Lower lobe of right lung (tissue), 2 donors: Measurements from ENCODE around the gene LRRC59. TPM values are rescaled to one million over a fixed set of nuclear protein-coding genes. Genes with fewer than 3 reads are reported as not detected.
"Not testable (repeated sequence)": the region's sequence is repeated elsewhere in the genome, so short reads cannot be mapped to it uniquely, and the experiment has no call there.

ENCODE experiments used
- ATAC-seq, 2 donors: fragments of 200-7000 bp; cut with Tn5 transposase; one replicate each; pipeline ENCODE4 v1.9.1; 2020 to 2022; ENCODE audit warnings: mild to moderate bottlenecking in 2 of 2, moderate library complexity in 2 of 2
- DNase-seq: peaks from one replicate; pipeline ENCODE4 v3.0.0-alpha.2; 2020
- H3K27ac ChIP-seq: fragments of 200-600 bp; one replicate; pipeline ENCODE4 v1.8.0; 2022
- H3K27me3 ChIP-seq: fragments of 200-600 bp; one replicate; pipeline ENCODE4 v1.8.0; 2022; ENCODE audit warnings: low read depth
- H3K36me3 ChIP-seq: fragments of 200-600 bp; one replicate; pipeline ENCODE4 v1.8.0; 2022; ENCODE audit warnings: mild to moderate bottlenecking
- H3K4me1 ChIP-seq: fragments of 200-600 bp; one replicate; pipeline ENCODE4 v1.8.0; 2022
- H3K4me3 ChIP-seq: fragments of 200-600 bp; one replicate; pipeline ENCODE4 v1.8.0; 2022; ENCODE audit warnings: mild to moderate bottlenecking
- H3K9me3 ChIP-seq: fragments of 200-600 bp; one replicate; pipeline ENCODE4 v1.8.0; 2022
- intact Hi-C: fragments of 100-400 bp; cut with DNase I; formaldehyde crosslinking; loops from one replicate; pipeline ENCODE4 v1.11.0; 2022
- total RNA-seq: library from RNA; stranded (reverse); fragmentation: NEBNext Ultra II Directional; extraction: Animal tissue kit (Norgen Biotek cat#: 25700); gene quantifications from one replicate; pipeline ENCODE4 v1.2.1, GENCODE V29; 2021
- TF ChIP-seq, protein P1 (sequence below): fragments of 200-600 bp; IDR thresholded peaks from one replicate; pipeline ENCODE4 v1.8.0; 2022; ENCODE audit warnings: antibody characterized with exemption, mild to moderate bottlenecking
- donor health status: DM: no; HTN: yes; CAD: no; lungs with severe emphysema.

LRRC59 gene
- total RNA-seq, 1 donor from 2014 or later, result 55.5 TPM

DNA sequence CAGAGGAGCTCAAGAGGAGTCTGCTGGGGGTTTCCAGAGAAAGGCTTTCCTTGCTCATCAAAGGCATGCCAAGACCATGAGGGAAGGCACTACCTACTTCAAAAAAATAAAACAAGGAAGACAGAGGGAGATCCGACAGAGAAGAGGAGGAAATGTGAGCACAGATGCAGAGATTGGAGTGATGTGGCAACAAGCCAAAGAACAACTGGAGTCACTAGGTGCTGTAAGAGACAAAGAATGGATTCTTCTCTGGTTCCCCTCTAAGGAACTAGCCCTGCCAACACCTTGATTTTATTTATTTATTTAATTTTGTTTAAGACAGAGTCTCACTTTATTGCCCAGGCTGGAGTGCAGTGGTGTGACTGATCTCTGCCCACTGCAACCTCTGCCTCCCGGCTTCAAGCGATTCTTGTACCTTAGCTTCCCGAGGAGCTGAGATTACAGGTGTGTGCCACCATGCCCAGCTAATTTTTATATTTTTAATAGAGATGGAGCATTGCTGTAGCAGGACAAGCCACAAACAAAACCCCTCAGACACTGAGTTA, 14.9 kb upstream of the LRRC59 start:
- H3K9me3 ChIP-seq, result no peaks in the 10 kb centered on the region
- no peaks in the 10 kb centered on the region for H3K36me3 ChIP-seq
- no peaks in the 10 kb centered on the region for H3K27me3 ChIP-seq
- intact Hi-C loops, result no loop called here
- H3K4me1 ChIP-seq, result no peaks in the 10 kb centered on the region
- H3K4me3 ChIP-seq, result no peak overlapping the region
- no peak for DNase-seq
- TF ChIP-seq, protein P1, sequence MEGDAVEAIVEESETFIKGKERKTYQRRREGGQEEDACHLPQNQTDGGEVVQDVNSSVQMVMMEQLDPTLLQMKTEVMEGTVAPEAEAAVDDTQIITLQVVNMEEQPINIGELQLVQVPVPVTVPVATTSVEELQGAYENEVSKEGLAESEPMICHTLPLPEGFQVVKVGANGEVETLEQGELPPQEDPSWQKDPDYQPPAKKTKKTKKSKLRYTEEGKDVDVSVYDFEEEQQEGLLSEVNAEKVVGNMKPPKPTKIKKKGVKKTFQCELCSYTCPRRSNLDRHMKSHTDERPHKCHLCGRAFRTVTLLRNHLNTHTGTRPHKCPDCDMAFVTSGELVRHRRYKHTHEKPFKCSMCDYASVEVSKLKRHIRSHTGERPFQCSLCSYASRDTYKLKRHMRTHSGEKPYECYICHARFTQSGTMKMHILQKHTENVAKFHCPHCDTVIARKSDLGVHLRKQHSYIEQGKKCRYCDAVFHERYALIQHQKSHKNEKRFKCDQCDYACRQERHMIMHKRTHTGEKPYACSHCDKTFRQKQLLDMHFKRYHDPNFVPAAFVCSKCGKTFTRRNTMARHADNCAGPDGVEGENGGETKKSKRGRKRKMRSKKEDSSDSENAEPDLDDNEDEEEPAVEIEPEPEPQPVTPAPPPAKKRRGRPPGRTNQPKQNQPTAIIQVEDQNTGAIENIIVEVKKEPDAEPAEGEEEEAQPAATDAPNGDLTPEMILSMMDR, result no peak
- no peak for ATAC-seq
- H3K27ac ChIP-seq, result no peak overlapping the region

DNA sequence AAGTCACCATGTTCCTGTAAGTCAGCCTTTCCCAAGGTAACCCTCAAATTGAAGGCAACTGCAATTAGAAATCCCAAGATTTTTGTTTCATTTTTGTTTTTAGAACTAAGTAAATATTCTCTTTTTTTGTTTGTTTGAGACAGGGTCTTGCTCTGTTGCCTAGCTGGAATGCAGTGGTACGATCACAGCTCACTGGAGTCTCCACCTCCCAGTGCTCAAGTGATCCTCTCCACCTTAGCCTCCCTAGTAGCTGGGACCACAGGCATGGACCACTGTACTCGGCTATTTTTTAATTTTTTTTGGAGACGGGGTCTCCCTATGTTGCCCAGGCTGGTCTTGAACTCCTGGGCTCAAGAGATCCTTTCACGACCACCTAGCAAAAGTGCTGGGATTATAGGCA, 10.6 kb upstream of the LRRC59 start:
- Histone ChIP-seq H3K27me3 (no peaks in the 10 kb centered on the region), H3K36me3 (no peaks in the 10 kb centered on the region), H3K4me1 (no peaks in the 10 kb centered on the region), H3K27ac (no peak overlapping the region), H3K9me3 (no peaks in the 10 kb centered on the region), H3K4me3 (no peak overlapping the region)
- intact Hi-C loops, result no loop called here
- DNase-seq (no peak), ATAC-seq (no peak)
- TF ChIP-seq, protein P1, result no peak

DNA sequence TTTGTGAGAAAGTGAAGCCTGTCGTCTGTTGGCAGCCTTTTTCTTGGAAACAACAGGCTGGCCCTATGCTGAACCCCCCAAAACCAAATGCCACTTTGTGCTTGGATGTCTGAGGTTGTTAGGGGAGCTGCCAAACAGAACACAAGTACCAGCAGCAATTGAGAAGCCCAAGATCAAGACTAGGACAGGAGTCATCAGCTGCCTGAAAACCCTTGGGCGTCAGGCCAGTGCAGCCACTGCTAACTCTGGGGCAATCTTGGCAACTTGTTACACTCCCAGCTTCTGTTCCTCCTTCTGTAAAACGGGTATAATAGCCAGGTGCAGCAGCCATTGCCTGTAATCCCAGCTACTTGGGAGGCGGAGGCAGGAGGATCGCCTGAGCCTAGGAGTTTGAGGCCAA, 9.3 kb upstream of the LRRC59 start:
- Histone ChIP-seq H3K36me3 (no peaks in the 10 kb centered on the region), H3K9me3 (no peaks in the 10 kb centered on the region), H3K4me1 (no peaks in the 10 kb centered on the region), H3K27me3 (no peaks in the 10 kb centered on the region), H3K27ac (no peak overlapping the region), H3K4me3 (no peak overlapping the region)
- ATAC-seq, result no peak
- no peak for DNase-seq
- TF ChIP-seq, protein P1, result no peak
- intact Hi-C loops, result no loop called here

DNA sequence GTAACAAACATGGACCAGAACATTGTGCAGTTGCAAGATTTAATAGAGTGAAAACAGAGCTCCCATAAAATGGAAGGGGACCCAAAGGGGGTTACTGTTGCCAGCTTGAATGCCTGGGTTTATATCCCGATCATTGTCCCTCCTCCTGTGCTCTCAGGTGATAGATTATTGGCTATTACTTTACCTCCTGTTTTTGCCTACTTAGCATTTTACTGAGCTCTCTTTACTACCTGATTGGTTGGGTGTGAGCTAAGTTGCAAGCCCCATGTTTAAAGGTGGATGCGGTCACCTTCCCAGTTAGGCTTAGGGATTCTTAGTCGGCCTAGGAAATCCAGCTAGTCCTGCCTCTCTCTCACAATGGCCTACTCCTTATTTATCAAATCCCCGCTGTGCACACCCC, 8.0 kb upstream of the LRRC59 start:
- intact Hi-C loops, H3K36me3 ChIP-seq, DNase-seq, ATAC-seq, H3K9me3 ChIP-seq, H3K4me3 ChIP-seq, H3K27me3 ChIP-seq, H3K27ac ChIP-seq, H3K4me1 ChIP-seq: not testable (repeated sequence)

DNA sequence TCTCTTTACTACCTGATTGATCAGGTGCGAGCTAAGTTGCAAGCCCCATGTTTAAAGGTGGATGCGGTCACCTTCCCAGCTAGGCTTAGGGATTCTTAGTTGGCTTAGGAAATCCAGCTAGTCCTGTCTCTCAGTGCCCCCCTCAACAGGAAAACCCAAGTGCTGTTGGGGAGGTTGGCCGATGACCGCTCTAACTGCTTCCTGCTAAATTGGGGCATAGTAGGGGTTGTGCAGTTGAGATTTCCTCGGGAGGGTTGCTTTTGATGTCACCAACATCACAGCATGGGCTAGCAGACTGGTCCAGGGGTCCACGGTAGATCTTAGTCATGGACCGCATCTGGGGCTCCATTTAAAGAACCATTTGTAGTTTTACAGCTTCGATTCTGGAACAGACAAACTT, 2.3 kb upstream of the LRRC59 start:
- intact Hi-C loops, ATAC-seq, DNase-seq, H3K9me3 ChIP-seq, H3K27ac ChIP-seq, H3K36me3 ChIP-seq, H3K4me3 ChIP-seq, H3K27me3 ChIP-seq: not testable (repeated sequence)
- H3K4me1 ChIP-seq, result peaks cover 25% of the 10 kb centered on the region

DNA sequence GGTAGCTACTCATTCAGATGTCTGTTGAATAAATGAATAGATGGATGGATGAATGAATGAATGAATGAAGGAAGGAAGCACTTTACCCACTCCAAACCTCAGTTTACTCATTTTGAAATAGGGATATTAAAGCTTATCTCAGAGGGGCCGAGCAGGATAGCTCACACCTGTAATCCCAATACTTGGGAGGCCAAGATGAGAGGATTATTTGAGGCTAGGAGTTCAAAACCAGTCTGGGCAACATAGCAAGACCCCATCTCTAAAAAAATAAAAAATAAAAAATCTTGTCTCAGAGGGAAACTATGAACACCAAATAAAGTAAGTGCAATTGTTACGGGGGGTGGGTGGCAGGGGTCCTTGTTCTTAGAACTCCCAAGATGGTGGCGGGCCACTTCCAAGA, 1.3 kb upstream of the LRRC59 start:
- H3K27ac ChIP-seq, H3K27me3 ChIP-seq, intact Hi-C loops, H3K4me3 ChIP-seq, ATAC-seq, H3K9me3 ChIP-seq, DNase-seq: not testable (repeated sequence)
- peaks cover 25% of the 10 kb centered on the region for H3K4me1 ChIP-seq
- peaks cover 15% of the 10 kb centered on the region for H3K36me3 ChIP-seq

DNA sequence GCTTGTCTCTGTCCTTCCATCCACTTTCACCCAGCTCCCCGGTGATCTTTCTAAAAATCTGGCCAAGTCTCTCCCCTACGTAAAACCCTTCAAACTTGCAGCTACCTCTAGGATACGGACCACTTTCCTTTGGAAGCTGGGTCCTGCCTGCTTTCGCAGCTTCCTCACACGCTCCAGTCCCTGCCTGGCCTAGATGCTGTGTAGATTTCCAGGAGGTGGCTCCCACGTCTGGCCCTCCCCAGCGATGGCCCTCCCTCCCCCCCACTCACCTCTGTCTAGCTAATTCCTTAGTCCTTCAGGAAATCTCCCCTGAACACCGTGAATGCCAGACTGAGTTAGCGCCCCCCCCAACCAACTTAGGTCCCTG, 579 bp upstream of the LRRC59 start:
- H3K27ac ChIP-seq, result peak overlapping the region; percentile 88
- peaks cover 25% of the 10 kb centered on the region for H3K4me1 ChIP-seq
- DNase-seq (no peak), ATAC-seq (no peak)
- intact Hi-C loops, result no loop called here
- no peaks in the 10 kb centered on the region for H3K9me3 ChIP-seq
- TF ChIP-seq, protein P1, result no peak
- peak overlapping the region; percentile 81 for H3K4me3 ChIP-seq
- H3K36me3 ChIP-seq, result peaks cover 23% of the 10 kb centered on the region
- H3K27me3 ChIP-seq, result no peaks in the 10 kb centered on the region
